CD4-positive, alpha-beta T cell treated with Interleukin-4 for 1 hour (primary cell): ENCODE data around the gene C16orf46.

Source experiments
- DNase-seq, 2 donors: peaks; one replicate each; pipeline ENCODE4 v3.0.0-alpha.2; 2020 to 2022

The C16orf46 gene

GRCh38 chr16:81073560-81074330 is 3.3 kb downstream of the C16orf46 start:
- DNase-seq, result no peak

- DNase-seq, result no peak
Measured at GRCh38 chr16:81071805-81072204, 5.2 kb downstream of the C16orf46 start.

- DNase-seq, result no peak
Measured at GRCh38 chr16:81070979-81071378, 6.1 kb downstream of the C16orf46 start.

GRCh38 chr16:81069063-81069462 is 8.0 kb downstream of the C16orf46 start:
- DNase-seq, result no peak

GRCh38 chr16:81067166-81067565 is 9.9 kb downstream of the C16orf46 start:
- no peak for DNase-seq

GRCh38 chr16:81066681-81067080 is 10.4 kb downstream of the C16orf46 start:
- DNase-seq, result no peak

GRCh38 chr16:81061871-81062608 is 15.0 kb downstream of the C16orf46 start:
- no peak for DNase-seq

- DNase-seq, result no peak
Measured at GRCh38 chr16:81061307-81061640, 15.8 kb downstream of the C16orf46 start.

GRCh38 chr16:81060576-81061306 is 16.3 kb downstream of the C16orf46 start:
- no peak for DNase-seq

GRCh38 chr16:81053761-81054160 is 23.3 kb downstream of the C16orf46 start:
- no peak for DNase-seq

GRCh38 chr16:81042821-81043220 is 34.2 kb downstream of the C16orf46 start:
- no peak for DNase-seq

GRCh38 chr16:81041696-81042095 is 35.3 kb downstream of the C16orf46 start:
- DNase-seq, result no peak

- no peak for DNase-seq
Measured at GRCh38 chr16:81040842-81041241, 36.2 kb downstream of the C16orf46 start.

GRCh38 chr16:81040131-81040530 is 36.9 kb downstream of the C16orf46 start:
- DNase-seq, result no peak

- no peak for DNase-seq
Measured at GRCh38 chr16:81036751-81037350, 40.2 kb downstream of the C16orf46 start.

- peak; percentile 45 to 64 for DNase-seq
Measured at GRCh38 chr16:81035975-81036750, 40.9 kb downstream of the C16orf46 start.

- peak; percentile 89 to 91 for DNase-seq
Measured at GRCh38 chr16:81035398-81035974, 41.6 kb downstream of the C16orf46 start, which contains the start of gene ATMIN. ATMIN (plus strand) TSS chr16:81035842; CDS start chr16:81035871, 29 bp downstream.

GRCh38 chr16:81029930-81030604 is 47.0 kb downstream of the C16orf46 start:
- no peak for DNase-seq

- no peak for DNase-seq
Measured at GRCh38 chr16:81026429-81026828, 50.6 kb downstream of the C16orf46 start.

GRCh38 chr16:81018496-81018895 is 58.5 kb downstream of the C16orf46 start:
- DNase-seq, result no peak

- DNase-seq, result no peak
Measured at GRCh38 chr16:81014672-81015071, 62.4 kb downstream of the C16orf46 start.
